Tibial nerve (tissue), 4 donors: ENCODE measurements around the gene GLI1. TPM values are rescaled to one million over a fixed set of nuclear protein-coding genes. Genes with fewer than 3 reads are reported as not detected.

ENCODE experiments used
- DNase-seq, 2 donors: peaks; one replicate each; pipeline ENCODE4 v3.0.0-alpha.2; 2019; ENCODE audit warnings: low spot score in 2 of 2
- H3K27ac ChIP-seq, 4 donors: fragments of 200-600 bp; sonication (generic) in 3 of 4; one replicate each; pipeline ENCODE4 v1.5.1; 2017 to 2019; ENCODE audit warnings: mild to moderate bottlenecking in 1 of 4
- H3K27me3 ChIP-seq, 2 donors: fragments of 200-600 bp; sonication (generic) in 1 of 2; one replicate each; pipeline versions ENCODE4 v1.5.1 to v1.6.0; 2017 to 2019
- H3K36me3 ChIP-seq, 3 donors: fragments of 200-600 bp; sonication (generic); one replicate each; pipeline ENCODE4 v1.5.1; 2018 to 2019
- H3K4me1 ChIP-seq, 4 donors: fragments of 200-600 bp; sonication (generic) in 3 of 4; one replicate each; pipeline ENCODE4 v1.5.1; 2017 to 2019
- H3K4me3 ChIP-seq, 4 donors: fragments of 200-600 bp; sonication (generic) in 3 of 4; one replicate each; pipeline ENCODE4 v1.5.1; 2017 to 2019; ENCODE audit warnings: mild to moderate bottlenecking in 1 of 4, moderate library complexity in 1 of 4
- H3K9me3 ChIP-seq, 4 donors: fragments of 200-600 bp; sonication (generic) in 3 of 4; one replicate each; pipeline ENCODE4 v1.5.1; 2017 to 2019
- EP300 ChIP-seq, 2 donors: sonication (generic); formaldehyde crosslinking; IDR thresholded peaks; one replicate each; pipeline ENCODE4 v1.6.1; 2017; ENCODE audit warnings: antibody characterized with exemption in 2 of 2, mild to moderate bottlenecking in 1 of 2
- POLR2A ChIP-seq, 2 donors: fragments of 450-650 bp; IDR thresholded peaks; one replicate each; pipeline ENCODE4 v1.6.1; 2017; ENCODE audit warnings: antibody characterized with exemption in 2 of 2, mild to moderate bottlenecking in 2 of 2, moderate library complexity in 2 of 2
- WGBS, 2 donors: methylation state at CpG; one replicate each; pipeline ENCODE4 v1.1.5; 2018; 5-methylcytosine and 5-hydroxymethylcytosine counted together
- total RNA-seq, 4 donors: library from RNA; depleted of rRNA; stranded (reverse); fragments of >200 nt; gene quantifications; one replicate each; pipeline ENCODE4 v1.1.0, GENCODE V29; 2016
- TF ChIP-seq, protein P1 (sequence below), 5 experiments: fragments of 200-600 bp in 3 of 5; fragments of 450-650 bp in 2 of 5; sonication (generic) in 3 of 5; IDR thresholded peaks; one replicate each; pipeline ENCODE4 v1.5.1; 2016 to 2019; ENCODE audit warnings: antibody characterized with exemption in 5 of 5, mild to moderate bottlenecking in 3 of 5, moderate library complexity in 2 of 5

The GLI1 gene
- total RNA-seq, 4 donors from 2014 or later, result 16.2 to 61.0 (median 38.7) TPM

- Histone ChIP-seq H3K27ac (no peak overlapping the region), H3K27me3 (no peaks in the 10 kb centered on the region), H3K4me3 (no peak overlapping the region), H3K4me1 (peaks cover 0 to 27% (median 17%) of the 10 kb centered on the region in 4 donors), H3K36me3 (peaks cover 0 to 26% (median 0%) of the 10 kb centered on the region in 3 donors), H3K9me3 (no peaks in the 10 kb centered on the region)
- TF ChIP-seq, protein P1, sequence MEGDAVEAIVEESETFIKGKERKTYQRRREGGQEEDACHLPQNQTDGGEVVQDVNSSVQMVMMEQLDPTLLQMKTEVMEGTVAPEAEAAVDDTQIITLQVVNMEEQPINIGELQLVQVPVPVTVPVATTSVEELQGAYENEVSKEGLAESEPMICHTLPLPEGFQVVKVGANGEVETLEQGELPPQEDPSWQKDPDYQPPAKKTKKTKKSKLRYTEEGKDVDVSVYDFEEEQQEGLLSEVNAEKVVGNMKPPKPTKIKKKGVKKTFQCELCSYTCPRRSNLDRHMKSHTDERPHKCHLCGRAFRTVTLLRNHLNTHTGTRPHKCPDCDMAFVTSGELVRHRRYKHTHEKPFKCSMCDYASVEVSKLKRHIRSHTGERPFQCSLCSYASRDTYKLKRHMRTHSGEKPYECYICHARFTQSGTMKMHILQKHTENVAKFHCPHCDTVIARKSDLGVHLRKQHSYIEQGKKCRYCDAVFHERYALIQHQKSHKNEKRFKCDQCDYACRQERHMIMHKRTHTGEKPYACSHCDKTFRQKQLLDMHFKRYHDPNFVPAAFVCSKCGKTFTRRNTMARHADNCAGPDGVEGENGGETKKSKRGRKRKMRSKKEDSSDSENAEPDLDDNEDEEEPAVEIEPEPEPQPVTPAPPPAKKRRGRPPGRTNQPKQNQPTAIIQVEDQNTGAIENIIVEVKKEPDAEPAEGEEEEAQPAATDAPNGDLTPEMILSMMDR (IDR thresholded peaks at IDR 0.05), result no peak
- TF ChIP-seq EP300 (IDR thresholded peaks at IDR 0.05) (no peak), POLR2A (IDR thresholded peaks at IDR 0.05) (no peak)
- DNase-seq, result no peak
- WGBS, 2 donors, result 92 to 93% methylated on average over 12 of the region's 12 CpGs
These were observed 5.0 kb downstream of the GLI1 start for GRCh38 chr12:57464569-57464968.

DNA sequence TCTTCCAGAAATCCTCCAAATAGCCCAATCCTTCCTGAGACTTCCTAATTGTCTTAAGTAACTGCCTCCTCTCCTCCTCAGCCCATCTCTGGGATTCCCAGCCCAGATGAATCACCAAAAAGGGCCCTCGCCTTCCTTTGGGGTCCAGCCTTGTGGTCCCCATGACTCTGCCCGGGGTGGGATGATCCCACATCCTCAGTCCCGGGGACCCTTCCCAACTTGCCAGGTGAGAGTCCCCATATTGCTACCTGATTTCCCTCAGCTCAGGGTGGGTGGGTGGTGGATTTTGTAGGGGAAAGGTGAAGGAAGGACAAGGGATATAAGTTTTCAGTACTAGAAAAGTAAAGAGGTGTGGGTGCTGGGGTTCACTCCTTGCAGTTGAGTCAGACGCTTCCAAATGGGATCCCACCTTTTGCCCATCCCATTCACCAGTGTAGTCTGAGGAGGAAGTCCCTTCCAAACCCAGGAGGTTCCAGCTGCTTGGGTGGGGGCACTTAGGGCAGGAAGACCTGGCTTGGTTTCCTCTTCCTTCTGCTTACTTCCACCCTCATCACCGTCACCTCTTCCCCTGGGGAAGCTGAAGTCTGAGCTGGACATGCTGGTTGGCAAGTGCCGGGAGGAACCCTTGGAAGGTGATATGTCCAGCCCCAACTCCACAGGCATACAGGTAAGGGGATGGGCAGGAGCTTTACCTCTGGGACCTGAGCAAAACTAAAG lies 5.6 kb downstream of the GLI1 start:
- Histone ChIP-seq H3K27me3 (no peaks in the 10 kb centered on the region), H3K9me3 (no peaks in the 10 kb centered on the region), H3K4me1 (peaks cover 0 to 23% (median 14%) of the 10 kb centered on the region in 4 donors), H3K36me3 (peaks cover 0 to 32% (median 0%) of the 10 kb centered on the region in 3 donors), H3K4me3 (no peak overlapping the region), H3K27ac (no peak overlapping the region)
- DNase-seq, result no peak
- TF ChIP-seq, protein P1 (IDR thresholded peaks at IDR 0.05), result no peak
- TF ChIP-seq POLR2A (IDR thresholded peaks at IDR 0.05), result no peak
- TF ChIP-seq EP300 (IDR thresholded peaks at IDR 0.05), result no peak
- WGBS, 2 donors, result 84 to 88% methylated on average over 6 of the region's 6 CpGs

DNA sequence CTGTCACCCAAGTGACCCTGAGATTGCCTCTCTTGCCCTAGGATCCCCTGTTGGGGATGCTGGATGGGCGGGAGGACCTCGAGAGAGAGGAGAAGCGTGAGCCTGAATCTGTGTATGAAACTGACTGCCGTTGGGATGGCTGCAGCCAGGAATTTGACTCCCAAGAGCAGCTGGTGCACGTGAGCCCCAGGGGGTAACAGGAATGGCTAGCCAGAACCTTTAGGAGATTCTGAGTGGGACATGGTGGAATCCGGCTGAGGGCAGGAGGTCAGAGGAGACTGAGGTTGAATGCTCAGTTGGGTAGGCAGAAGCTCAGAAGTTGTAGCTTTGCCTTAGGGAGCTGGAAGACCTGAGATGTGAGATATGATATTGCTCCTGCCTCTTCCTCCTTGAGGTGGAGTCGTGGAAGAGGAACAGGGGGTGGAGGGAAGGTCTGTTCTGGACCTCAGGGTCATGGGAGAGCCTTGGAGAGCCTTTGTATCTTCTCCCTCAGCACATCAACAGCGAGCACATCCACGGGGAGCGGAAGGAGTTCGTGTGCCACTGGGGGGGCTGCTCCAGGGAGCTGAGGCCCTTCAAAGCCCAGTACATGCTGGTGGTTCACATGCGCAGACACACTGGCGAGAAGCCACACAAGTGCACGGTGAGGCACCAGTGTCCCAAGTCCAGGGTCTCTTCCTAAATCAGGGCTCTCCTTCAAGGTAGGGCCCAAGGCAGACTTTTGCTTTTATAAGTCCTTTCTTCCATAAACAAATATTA lies 6.3 kb downstream of the GLI1 start:
- 77 to 81% methylated on average over 14 of the region's 14 CpGs for WGBS, 2 donors
- Histone ChIP-seq H3K4me3 (no peak overlapping the region), H3K36me3 (peaks cover 0 to 39% (median 0%) of the 10 kb centered on the region in 3 donors), H3K9me3 (no peaks in the 10 kb centered on the region), H3K27ac (no peak overlapping the region), H3K4me1 (peaks cover 0 to 15% (median 7%) of the 10 kb centered on the region in 4 donors), H3K27me3 (peaks cover 0 to 4% of the 10 kb centered on the region in 2 donors)
- no peak for TF ChIP-seq EP300 (IDR thresholded peaks at IDR 0.05)
- TF ChIP-seq, protein P1 (IDR thresholded peaks at IDR 0.05), result no peak
- no peak for TF ChIP-seq POLR2A (IDR thresholded peaks at IDR 0.05)
- no peak for DNase-seq

DNA sequence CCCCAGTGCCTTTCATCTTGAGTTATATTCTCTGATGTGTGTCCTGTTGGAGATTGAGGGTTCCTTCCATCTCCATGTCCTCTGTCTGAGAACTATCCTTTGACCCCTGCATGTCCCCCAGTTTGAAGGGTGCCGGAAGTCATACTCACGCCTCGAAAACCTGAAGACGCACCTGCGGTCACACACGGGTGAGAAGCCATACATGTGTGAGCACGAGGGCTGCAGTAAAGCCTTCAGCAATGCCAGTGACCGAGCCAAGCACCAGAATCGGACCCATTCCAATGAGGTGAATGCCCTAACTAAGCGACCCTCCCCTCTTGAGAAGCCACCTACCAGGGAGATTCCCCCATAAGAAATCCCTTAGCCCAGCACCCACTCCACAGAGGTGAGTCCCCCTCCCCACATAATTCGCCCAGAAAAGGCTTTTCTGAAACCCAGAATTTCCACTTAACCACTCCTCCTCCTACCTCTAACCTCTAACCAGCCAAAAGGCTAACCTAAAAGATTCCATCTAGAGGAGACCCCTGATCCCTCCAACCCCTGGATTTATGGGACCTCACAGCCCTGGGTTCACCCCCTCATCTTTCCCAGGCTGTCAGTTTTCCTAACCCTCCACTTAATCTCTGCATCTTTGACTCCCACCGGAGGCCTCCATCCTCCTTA lies 7.8 kb downstream of the GLI1 start:
- Histone ChIP-seq H3K9me3 (no peaks in the 10 kb centered on the region), H3K4me3 (no peak overlapping the region), H3K36me3 (peaks cover 0 to 39% (median 0%) of the 10 kb centered on the region in 3 donors), H3K4me1 (peaks cover 0 to 7% (median 0%) of the 10 kb centered on the region in 4 donors), H3K27me3 (peaks cover 0 to 5% of the 10 kb centered on the region in 2 donors), H3K27ac (no peak overlapping the region)
- no peak for DNase-seq
- 87 to 88% methylated on average over 12 of the region's 12 CpGs for WGBS, 2 donors
- TF ChIP-seq, protein P1 (IDR thresholded peaks at IDR 0.05), result no peak
- TF ChIP-seq EP300 (IDR thresholded peaks at IDR 0.05) (no peak), POLR2A (IDR thresholded peaks at IDR 0.05) (no peak)
